Liver (tissue), 9 donors: ENCODE measurements around the gene RAB29. TPM values are rescaled to one million over a fixed set of nuclear protein-coding genes. Genes with fewer than 3 reads are reported as not detected.

Experiments used
- DNase-seq: peaks from one replicate; pipeline ENCODE4 v3.0.0-alpha.2; 2017; ENCODE audit warnings: low spot score
- H3K27ac ChIP-seq, 2 donors: one replicate each; pipeline ENCODE4 v1.7.0; 2013; ENCODE audit warnings: inconsistent platforms in 2 of 2, low read length in 2 of 2, control low read depth in 1 of 2, low read depth in 1 of 2, mild to moderate bottlenecking in 1 of 2
- H3K27me3 ChIP-seq, 4 donors: one replicate each; pipeline versions ENCODE4 v1.6.1 to v1.7.0; 2013; ENCODE audit warnings: low read length in 3 of 4, inconsistent platforms in 1 of 4, mild to moderate bottlenecking in 1 of 4, moderate library complexity in 1 of 4; ENCODE audit not compliant: control insufficient read depth in 4 of 4, insufficient read depth in 4 of 4
- H3K36me3 ChIP-seq, 4 donors: one replicate each; pipeline versions ENCODE4 v1.6.1 to v1.7.0; 2013; ENCODE audit warnings: low read length in 3 of 4, mild to moderate bottlenecking in 3 of 4, low read depth in 1 of 4, moderate library complexity in 1 of 4; ENCODE audit not compliant: control insufficient read depth in 4 of 4, insufficient read depth in 3 of 4
- H3K4me1 ChIP-seq, 4 donors: one replicate each; pipeline versions ENCODE4 v1.6.1 to v1.7.0; 2013; ENCODE audit warnings: low read length in 3 of 4, mild to moderate bottlenecking in 3 of 4, moderate library complexity in 1 of 4; ENCODE audit not compliant: control insufficient read depth in 4 of 4, insufficient read depth in 4 of 4
- H3K4me3 ChIP-seq, 3 donors: one replicate each; pipeline versions ENCODE4 v1.6.1 to v1.7.0; 2013; ENCODE audit warnings: low read length in 3 of 3, control low read depth in 1 of 3, low read depth in 1 of 3, mild to moderate bottlenecking in 1 of 3
- H3K9ac ChIP-seq, 2 donors: one replicate each; pipeline ENCODE4 v1.7.0; 2013; ENCODE audit warnings: low read length in 2 of 2, mild to moderate bottlenecking in 2 of 2, moderate library complexity in 2 of 2, control low read depth in 1 of 2, low read depth in 1 of 2
- H3K9me3 ChIP-seq, 4 donors: one replicate each; pipeline versions ENCODE4 v1.6.1 to v1.7.0; 2013; ENCODE audit warnings: low read length in 3 of 4; ENCODE audit not compliant: control insufficient read depth in 4 of 4
- ATF3 ChIP-seq: IDR thresholded peaks from 2 replicates; pipeline ENCODE4 v1.6.1; 2016; ENCODE audit warnings: antibody characterized with exemption
- EGR1 ChIP-seq, 2 donors: IDR thresholded peaks; 2 replicates each; pipeline ENCODE4 v1.6.1; 2016 to 2018; ENCODE audit warnings: antibody characterized with exemption in 2 of 2, low read depth in 2 of 2
- FOXA1 ChIP-seq: IDR thresholded peaks from 2 replicates; pipeline ENCODE4 v1.6.1; 2016; ENCODE audit warnings: antibody characterized with exemption
- GABPA ChIP-seq, 2 donors: IDR thresholded peaks in 1 of 2; conservative IDR thresholded peaks in 1 of 2; 2 replicates each; pipeline ENCODE4 v1.6.1; 2016; ENCODE audit warnings: antibody characterized with exemption in 2 of 2, mild to moderate bottlenecking in 1 of 2, moderate library complexity in 1 of 2
- HNF4A ChIP-seq, 2 donors: conservative IDR thresholded peaks; 2 replicates each; pipeline ENCODE4 v1.6.1; 2016; ENCODE audit warnings: antibody characterized with exemption in 2 of 2, mild to moderate bottlenecking in 2 of 2
- HNF4G ChIP-seq: IDR thresholded peaks from 2 replicates; pipeline ENCODE4 v1.6.1; 2016; ENCODE audit warnings: antibody characterized with exemption
- JUND ChIP-seq, 2 donors: IDR thresholded peaks; 2 replicates each; pipeline ENCODE4 v1.6.1; 2016; ENCODE audit warnings: antibody characterized with exemption in 2 of 2
- NR2F2 ChIP-seq: IDR thresholded peaks from 2 replicates; pipeline ENCODE4 v1.6.1; 2016; ENCODE audit warnings: antibody characterized with exemption
- RAD21 ChIP-seq, 2 donors: IDR thresholded peaks; 2 replicates each; pipeline ENCODE4 v1.6.1; 2016; ENCODE audit warnings: antibody characterized with exemption in 2 of 2, mild to moderate bottlenecking in 2 of 2
- REST ChIP-seq: IDR thresholded peaks from 2 replicates; pipeline ENCODE4 v1.6.1; 2016; ENCODE audit warnings: antibody characterized with exemption, mild to moderate bottlenecking
- RXRA ChIP-seq, 2 donors: IDR thresholded peaks; 2 replicates each; pipeline ENCODE4 v1.6.1; 2017 to 2018; ENCODE audit warnings: antibody characterized with exemption in 2 of 2, mild to moderate bottlenecking in 1 of 2
- SP1 ChIP-seq: IDR thresholded peaks from 2 replicates; pipeline ENCODE4 v1.6.1; 2018; ENCODE audit warnings: antibody characterized with exemption, mild to moderate bottlenecking
- TAF1 ChIP-seq: conservative IDR thresholded peaks from 2 replicates; pipeline ENCODE4 v1.6.1; 2016; ENCODE audit warnings: antibody characterized with exemption, mild to moderate bottlenecking
- YY1 ChIP-seq: IDR thresholded peaks from 2 replicates; pipeline ENCODE4 v1.6.1; 2016; ENCODE audit warnings: antibody characterized with exemption, mild to moderate bottlenecking
- ZBTB33 ChIP-seq: IDR thresholded peaks from 2 replicates; pipeline ENCODE4 v1.6.1; 2016; ENCODE audit warnings: antibody characterized with exemption
- WGBS: extraction: QIAGEN DNeasy Blood & Tissue Kit; methylation state at CpG from one replicate; pipeline ENCODE4 v1.1.7; 2013; 5-methylcytosine and 5-hydroxymethylcytosine counted together
- polyA plus RNA-seq, 2 donors: library from polyadenylated mRNA; stranded (reverse) in 1 of 2; unstranded in 1 of 2; fragments of 200-250 nt in 1 of 2; fragments of >200 nt in 1 of 2; fragmentation: Nextera tagmentation in 1 of 2; extraction: Ambion mirVana in 1 of 2; gene quantifications; one replicate each; pipeline versions ENCODE4 v1.2.1 to v1.2.3, GENCODE V29; 2013 to 2015
- total RNA-seq, 2 donors: library from RNA; depleted of rRNA; stranded (reverse); fragments of >200 nt; gene quantifications; one replicate each; pipeline ENCODE4 v1.2.3, GENCODE V29; 2014
- TF ChIP-seq, protein P1 (sequence below): fragments of 150-350 bp; IDR thresholded peaks from 2 replicates; pipeline ENCODE4 v1.5.1; 2017; ENCODE audit warnings: improper control_type of control experiment, low read depth, low read length; ENCODE audit not compliant: missing input control
- donor health status: healthy.
- donor health status: healthy.
- donor health status: healthy.
- donor health status: healthy.
- donor health status: healthy.

RAB29 gene
- total and polyA plus RNA-seq, 4 donors = 11.0 to 25.0 (median 16.0) TPM

DNA sequence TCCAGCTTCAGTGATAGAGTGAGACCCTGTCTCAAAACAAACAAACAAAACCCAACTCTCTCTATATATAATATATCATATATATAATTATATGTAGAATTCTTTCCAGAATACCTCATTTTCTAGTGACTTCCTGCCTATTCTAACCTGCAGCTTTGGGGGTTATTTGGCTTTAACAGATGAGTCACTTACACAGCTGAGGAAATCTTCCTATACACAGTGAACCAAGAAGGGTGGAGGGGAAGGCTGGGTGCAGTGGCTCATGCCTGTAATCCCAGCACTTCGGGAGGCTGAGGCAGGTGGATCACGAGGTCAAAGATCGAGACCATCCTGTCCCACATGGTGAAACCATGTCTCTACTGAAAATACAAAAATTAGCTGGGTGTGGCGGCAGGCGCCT, 9.2 kb downstream of the RAB29 start:
- Histone ChIP-seq H3K9me3 (no peaks in the 10 kb centered on the region), H3K27ac (no peak overlapping the region), H3K36me3 (peaks cover 0 to 9% (median 4%) of the 10 kb centered on the region in 4 donors), H3K9ac (no peak overlapping the region), H3K4me3 (no peak overlapping the region), H3K27me3 (no peaks in the 10 kb centered on the region), H3K4me1 (no peaks in the 10 kb centered on the region)
- 77% methylated on average over 5 of the region's 5 CpGs for WGBS
- DNase-seq = no peak
- TF ChIP-seq RXRA (IDR thresholded peaks at IDR 0.05) (no peak), EGR1 (IDR thresholded peaks at IDR 0.05; ENCODE audit: low read depth in 2 of 2) (no peak), SP1 (no peak), RAD21 (IDR thresholded peaks at IDR 0.05) (no peak), JUND (IDR thresholded peaks at IDR 0.05) (no peak), YY1 (no peak), ZBTB33 (no peak), HNF4G (no peak), NR2F2 (no peak), FOXA1 (no peak)
- TF ChIP-seq, protein P1, sequence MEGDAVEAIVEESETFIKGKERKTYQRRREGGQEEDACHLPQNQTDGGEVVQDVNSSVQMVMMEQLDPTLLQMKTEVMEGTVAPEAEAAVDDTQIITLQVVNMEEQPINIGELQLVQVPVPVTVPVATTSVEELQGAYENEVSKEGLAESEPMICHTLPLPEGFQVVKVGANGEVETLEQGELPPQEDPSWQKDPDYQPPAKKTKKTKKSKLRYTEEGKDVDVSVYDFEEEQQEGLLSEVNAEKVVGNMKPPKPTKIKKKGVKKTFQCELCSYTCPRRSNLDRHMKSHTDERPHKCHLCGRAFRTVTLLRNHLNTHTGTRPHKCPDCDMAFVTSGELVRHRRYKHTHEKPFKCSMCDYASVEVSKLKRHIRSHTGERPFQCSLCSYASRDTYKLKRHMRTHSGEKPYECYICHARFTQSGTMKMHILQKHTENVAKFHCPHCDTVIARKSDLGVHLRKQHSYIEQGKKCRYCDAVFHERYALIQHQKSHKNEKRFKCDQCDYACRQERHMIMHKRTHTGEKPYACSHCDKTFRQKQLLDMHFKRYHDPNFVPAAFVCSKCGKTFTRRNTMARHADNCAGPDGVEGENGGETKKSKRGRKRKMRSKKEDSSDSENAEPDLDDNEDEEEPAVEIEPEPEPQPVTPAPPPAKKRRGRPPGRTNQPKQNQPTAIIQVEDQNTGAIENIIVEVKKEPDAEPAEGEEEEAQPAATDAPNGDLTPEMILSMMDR = no peak

DNA sequence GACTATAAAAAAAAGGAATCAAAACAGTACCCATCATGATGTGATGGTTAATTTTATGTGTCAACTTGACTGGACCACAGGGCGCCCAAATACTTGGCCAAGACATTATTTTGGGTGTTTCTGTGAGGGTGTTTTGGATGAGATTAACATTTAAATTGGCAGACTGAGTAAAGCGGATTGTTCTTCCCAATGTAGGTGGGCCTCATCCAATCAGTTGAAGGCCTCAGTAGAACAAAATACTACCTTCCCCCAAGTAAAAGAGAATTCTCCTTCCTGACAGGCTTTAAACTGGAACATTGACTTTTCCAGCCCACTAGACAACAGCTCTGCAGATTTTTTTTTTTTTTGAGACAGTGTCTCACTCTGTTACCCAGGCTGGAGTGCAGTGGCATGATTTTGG, 10.7 kb downstream of the RAB29 start:
- H3K27me3 ChIP-seq = no peaks in the 10 kb centered on the region
- H3K9ac ChIP-seq = no peak overlapping the region
- DNase-seq = no peak
- H3K4me1 ChIP-seq = no peaks in the 10 kb centered on the region
- no peak overlapping the region for H3K4me3 ChIP-seq
- WGBS = 98% methylated on average over 2 of the region's 2 CpGs
- no peaks in the 10 kb centered on the region for H3K36me3 ChIP-seq
- H3K9me3 ChIP-seq = no peaks in the 10 kb centered on the region
- H3K27ac ChIP-seq = no peak overlapping the region
- TF ChIP-seq REST (no peak), SP1 (no peak), FOXA1 (no peak), YY1 (no peak), GABPA (IDR thresholded peaks at IDR 0.05 in 1 of 2, conservative IDR thresholded peaks at IDR 0.05 in 1 of 2) (no peak), ZBTB33 (no peak), ATF3 (no peak), HNF4A (conservative IDR thresholded peaks at IDR 0.05) (no peak), JUND (IDR thresholded peaks at IDR 0.05) (no peak), RAD21 (IDR thresholded peaks at IDR 0.05) (no peak), EGR1 (IDR thresholded peaks at IDR 0.05; ENCODE audit: low read depth in 2 of 2) (no peak), TAF1 (no peak), HNF4G (no peak), NR2F2 (no peak), RXRA (IDR thresholded peaks at IDR 0.05) (no peak)
- TF ChIP-seq, protein P1 = no peak
